ENCODE measurements around the gene OR51V1. TPM values are rescaled to one million over a fixed set of nuclear protein-coding genes. Genes with fewer than 3 reads are reported as not detected.

The OR51V1 gene
- total RNA-seq, 2 experiments from 2014 or later, result not detected

DNA sequence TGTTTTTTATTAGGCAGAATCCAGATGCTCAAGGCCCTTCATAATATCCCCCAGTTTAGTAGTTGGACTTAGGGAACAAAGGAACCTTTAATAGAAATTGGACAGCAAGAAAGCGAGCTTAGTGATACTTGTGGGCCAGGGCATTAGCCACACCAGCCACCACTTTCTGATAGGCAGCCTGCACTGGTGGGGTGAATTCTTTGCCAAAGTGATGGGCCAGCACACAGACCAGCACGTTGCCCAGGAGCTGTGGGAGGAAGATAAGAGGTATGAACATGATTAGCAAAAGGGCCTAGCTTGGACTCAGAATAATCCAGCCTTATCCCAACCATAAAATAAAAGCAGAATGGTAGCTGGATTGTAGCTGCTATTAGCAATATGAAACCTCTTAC lies 25.0 kb upstream of the OR51V1 start:
- Histone ChIP-seq H3K9me2 (ENCODE audit: insufficient read depth, low read length) (no peaks in the 10 kb centered on the region), H3K9me3 (ENCODE audit: low read length) (no peaks in the 10 kb centered on the region), H2AFZ (ENCODE audit: low read length) (no peak overlapping the region), H3K27ac (ENCODE audit: low read depth, low read length, poor library complexity, severe bottlenecking) (no peak overlapping the region), H3K36me3 (ENCODE audit: insufficient read depth, low read length) (no peaks in the 10 kb centered on the region), H3K4me3 (ENCODE audit: low read depth, low read length, poor library complexity, severe bottlenecking) (no peak overlapping the region), H3K4me2 (ENCODE audit: low read length) (no peak overlapping the region), H3K79me2 (ENCODE audit: insufficient read depth, low read depth, low read length) (no peaks in the 10 kb centered on the region), H3K4me1 (ENCODE audit: insufficient read depth, low read length, poor library complexity, severe bottlenecking) (no peaks in the 10 kb centered on the region), H4K20me1 (ENCODE audit: insufficient read depth, low read length) (no peaks in the 10 kb centered on the region)
- intact Hi-C loops (cut with micrococcal nuclease; ENCODE audit: unreplicated experiment), result no loop called here
- TF ChIP-seq EZH2phosphoT487 (IDR thresholded peaks at IDR 0.05; ENCODE audit: borderline replicate concordance, low read depth, low read length), result no peak
- TF ChIP-seq, protein P1, sequence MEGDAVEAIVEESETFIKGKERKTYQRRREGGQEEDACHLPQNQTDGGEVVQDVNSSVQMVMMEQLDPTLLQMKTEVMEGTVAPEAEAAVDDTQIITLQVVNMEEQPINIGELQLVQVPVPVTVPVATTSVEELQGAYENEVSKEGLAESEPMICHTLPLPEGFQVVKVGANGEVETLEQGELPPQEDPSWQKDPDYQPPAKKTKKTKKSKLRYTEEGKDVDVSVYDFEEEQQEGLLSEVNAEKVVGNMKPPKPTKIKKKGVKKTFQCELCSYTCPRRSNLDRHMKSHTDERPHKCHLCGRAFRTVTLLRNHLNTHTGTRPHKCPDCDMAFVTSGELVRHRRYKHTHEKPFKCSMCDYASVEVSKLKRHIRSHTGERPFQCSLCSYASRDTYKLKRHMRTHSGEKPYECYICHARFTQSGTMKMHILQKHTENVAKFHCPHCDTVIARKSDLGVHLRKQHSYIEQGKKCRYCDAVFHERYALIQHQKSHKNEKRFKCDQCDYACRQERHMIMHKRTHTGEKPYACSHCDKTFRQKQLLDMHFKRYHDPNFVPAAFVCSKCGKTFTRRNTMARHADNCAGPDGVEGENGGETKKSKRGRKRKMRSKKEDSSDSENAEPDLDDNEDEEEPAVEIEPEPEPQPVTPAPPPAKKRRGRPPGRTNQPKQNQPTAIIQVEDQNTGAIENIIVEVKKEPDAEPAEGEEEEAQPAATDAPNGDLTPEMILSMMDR (conservative IDR thresholded peaks at IDR 0.05; ENCODE audit: low read length), result no peak
- POLR2A ChIA-PET, result no interaction called here
- DNase-seq (ENCODE audit: low spot score), result no peak
- CTCF ChIA-PET (ENCODE audit: unreplicated experiment), result no interaction called here
- no TSS peak for BruUV-seq (replicated peaks)

- Histone ChIP-seq H3K27ac (ENCODE audit: low read depth, low read length, poor library complexity, severe bottlenecking) (no peak overlapping the region), H3K4me1 (ENCODE audit: insufficient read depth, low read length, poor library complexity, severe bottlenecking) (no peaks in the 10 kb centered on the region), H3K36me3 (ENCODE audit: insufficient read depth, low read length) (no peaks in the 10 kb centered on the region), H3K79me2 (ENCODE audit: insufficient read depth, low read depth, low read length) (no peaks in the 10 kb centered on the region), H4K20me1 (ENCODE audit: insufficient read depth, low read length) (no peaks in the 10 kb centered on the region), H3K9me2 (ENCODE audit: insufficient read depth, low read length) (no peaks in the 10 kb centered on the region), H3K9me3 (ENCODE audit: low read length) (no peaks in the 10 kb centered on the region), H3K4me3 (ENCODE audit: low read depth, low read length, poor library complexity, severe bottlenecking) (no peak overlapping the region), H2AFZ (ENCODE audit: low read length) (no peak overlapping the region), H3K4me2 (ENCODE audit: low read length) (no peak overlapping the region)
- no peak for DNase-seq (ENCODE audit: low spot score)
- no TSS peak for BruUV-seq (replicated peaks)
- CTCF ChIA-PET (ENCODE audit: unreplicated experiment), result no interaction called here
- TF ChIP-seq, protein P1 (conservative IDR thresholded peaks at IDR 0.05; ENCODE audit: low read length), result no peak
- no peak for TF ChIP-seq EZH2phosphoT487 (IDR thresholded peaks at IDR 0.05; ENCODE audit: borderline replicate concordance, low read depth, low read length)
- POLR2A ChIA-PET, result no interaction called here
- intact Hi-C loops (cut with micrococcal nuclease; ENCODE audit: unreplicated experiment), result no loop called here
These were observed 24.3 kb upstream of the OR51V1 start for GRCh38 chr11:5224538-5225479.

DNA sequence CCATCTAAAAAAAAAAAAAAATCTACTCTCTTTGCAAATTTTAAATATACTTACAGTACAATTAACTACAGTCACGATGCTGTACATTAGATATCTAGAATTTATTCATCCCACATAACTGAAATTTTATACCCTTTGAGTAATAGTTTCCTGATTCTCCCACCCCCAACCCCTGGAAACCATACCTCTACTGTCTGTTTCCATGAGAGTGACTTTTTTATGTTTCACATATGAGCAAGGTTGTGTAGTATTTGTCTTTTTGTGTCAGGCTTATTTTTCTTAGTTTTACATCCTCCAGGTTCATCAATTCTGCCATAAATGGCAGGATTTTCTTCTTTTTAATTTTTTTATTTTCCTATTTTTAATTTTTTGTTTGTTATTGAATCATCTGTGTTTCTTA lies 23.2 kb upstream of the OR51V1 start:
- H3K4me3 ChIP-seq (ENCODE audit: low read depth, low read length, poor library complexity, severe bottlenecking), result no peak overlapping the region
- no peak for DNase-seq (ENCODE audit: low spot score)
- no peaks in the 10 kb centered on the region for H3K79me2 ChIP-seq (ENCODE audit: insufficient read depth, low read depth, low read length)
- H4K20me1 ChIP-seq (ENCODE audit: insufficient read depth, low read length), result no peaks in the 10 kb centered on the region
- H3K27ac ChIP-seq (ENCODE audit: low read depth, low read length, poor library complexity, severe bottlenecking), result no peak overlapping the region
- TF ChIP-seq, protein P1 (conservative IDR thresholded peaks at IDR 0.05; ENCODE audit: low read length), result no peak
- TF ChIP-seq EZH2phosphoT487 (IDR thresholded peaks at IDR 0.05; ENCODE audit: borderline replicate concordance, low read depth, low read length), result no peak
- H3K36me3 ChIP-seq (ENCODE audit: insufficient read depth, low read length), result no peaks in the 10 kb centered on the region
- BruUV-seq (replicated peaks), result no TSS peak
- intact Hi-C loops (cut with micrococcal nuclease; ENCODE audit: unreplicated experiment), result no loop called here
- no peak overlapping the region for H2AFZ ChIP-seq (ENCODE audit: low read length)
- ChIA-PET CTCF (ENCODE audit: unreplicated experiment) (no interaction called here), POLR2A (no interaction called here)
- H3K9me2 ChIP-seq (ENCODE audit: insufficient read depth, low read length), result no peaks in the 10 kb centered on the region
- H3K9me3 ChIP-seq (ENCODE audit: low read length), result no peaks in the 10 kb centered on the region
- H3K4me1 ChIP-seq (ENCODE audit: insufficient read depth, low read length, poor library complexity, severe bottlenecking), result no peaks in the 10 kb centered on the region
- no peak overlapping the region for H3K4me2 ChIP-seq (ENCODE audit: low read length)

Measured in OCI-LY7 (cell line).